HUES48 (cell line): ENCODE data around the gene CEP72.
"Not testable (repeated sequence)": the region's sequence is repeated elsewhere in the genome, so short reads cannot be mapped to it uniquely, and the experiment has no call there.

ENCODE experiments used
- H3K27ac ChIP-seq: one replicate; pipeline ENCODE4 v1.7.0; 2013; ENCODE audit warnings: low read depth, low read length, inconsistent platforms
- H3K27me3 ChIP-seq: 2 replicates; pipeline ENCODE4 v1.6.1; 2013; ENCODE audit warnings: mild to moderate bottlenecking, low read length; ENCODE audit not compliant: control insufficient read depth, insufficient read depth
- H3K36me3 ChIP-seq: 2 replicates; pipeline ENCODE4 v1.6.1; 2013; ENCODE audit warnings: low read length; ENCODE audit not compliant: control insufficient read depth, insufficient read depth
- H3K4me1 ChIP-seq: 2 replicates; pipeline ENCODE4 v1.6.1; 2013; ENCODE audit warnings: mild to moderate bottlenecking, low read length; ENCODE audit not compliant: control insufficient read depth, insufficient read depth
- H3K4me3 ChIP-seq: 2 replicates; pipeline ENCODE4 v1.5.1; 2013; ENCODE audit warnings: mild to moderate bottlenecking, low read depth, low read length
- H3K9ac ChIP-seq: 2 replicates; pipeline ENCODE4 v1.6.1; 2013; ENCODE audit warnings: mild to moderate bottlenecking, low read depth, low read length, moderate library complexity
- H3K9me3 ChIP-seq: 2 replicates; pipeline ENCODE4 v1.6.1; 2013; ENCODE audit warnings: low read length; ENCODE audit not compliant: control insufficient read depth, insufficient read depth

Gene CEP72

GRCh38 chr5:682651-683358, 70.7 kb downstream of the CEP72 start:
- not testable (repeated sequence) for H3K9ac ChIP-seq, H3K27me3 ChIP-seq, H3K4me1 ChIP-seq, H3K27ac ChIP-seq, H3K36me3 ChIP-seq, H3K4me3 ChIP-seq, H3K9me3 ChIP-seq

GRCh38 chr5:683551-684481, 71.7 kb downstream of the CEP72 start:
- Histone ChIP-seq H3K27ac (no peak overlapping the region), H3K9ac (no peak overlapping the region), H3K4me1 (no peaks in the 10 kb centered on the region)

GRCh38 chr5:684751-685216, 72.6 kb downstream of the CEP72 start:
- Histone ChIP-seq H3K4me1 (no peaks in the 10 kb centered on the region), H3K9ac (no peak overlapping the region), H3K9me3 (no peaks in the 10 kb centered on the region), H3K27ac (no peak overlapping the region), H3K36me3 (no peaks in the 10 kb centered on the region), H3K27me3 (no peaks in the 10 kb centered on the region), H3K4me3 (no peak overlapping the region)

More at GRCh38 chr5:683551-684481, 71.7 kb downstream of the CEP72 start:
- Histone ChIP-seq H3K4me3 (no peak overlapping the region), H3K36me3 (no peaks in the 10 kb centered on the region), H3K9me3 (no peaks in the 10 kb centered on the region), H3K27me3 (no peaks in the 10 kb centered on the region)

GRCh38 chr5:685262-686171, 73.4 kb downstream of the CEP72 start:
- no peak overlapping the region for H3K9ac ChIP-seq
- no peaks in the 10 kb centered on the region for H3K27me3 ChIP-seq
- H3K36me3 ChIP-seq = no peaks in the 10 kb centered on the region
- no peaks in the 10 kb centered on the region for H3K9me3 ChIP-seq
- no peaks in the 10 kb centered on the region for H3K4me1 ChIP-seq
- H3K27ac ChIP-seq = no peak overlapping the region
- no peak overlapping the region for H3K4me3 ChIP-seq

GRCh38 chr5:686172-686523, 74.0 kb downstream of the CEP72 start:
- not testable (repeated sequence) for H3K9me3 ChIP-seq, H3K27ac ChIP-seq, H3K36me3 ChIP-seq, H3K9ac ChIP-seq, H3K4me1 ChIP-seq, H3K4me3 ChIP-seq, H3K27me3 ChIP-seq

GRCh38 chr5:686936-687335, 74.8 kb downstream of the CEP72 start:
- H3K9ac ChIP-seq, H3K4me1 ChIP-seq, H3K27ac ChIP-seq, H3K27me3 ChIP-seq, H3K36me3 ChIP-seq, H3K4me3 ChIP-seq, H3K9me3 ChIP-seq: not testable (repeated sequence)

- H3K36me3 ChIP-seq, H3K4me3 ChIP-seq, H3K4me1 ChIP-seq, H3K9ac ChIP-seq, H3K9me3 ChIP-seq, H3K27ac ChIP-seq: not testable (repeated sequence)
- peaks cover 14% of the 10 kb centered on the region for H3K27me3 ChIP-seq
These were observed 76.3 kb downstream of the CEP72 start for GRCh38 chr5:688348-689010.

- H3K4me1 ChIP-seq, H3K9me3 ChIP-seq, H3K36me3 ChIP-seq, H3K27ac ChIP-seq, H3K4me3 ChIP-seq, H3K9ac ChIP-seq: not testable (repeated sequence)
- H3K27me3 ChIP-seq = peaks cover 17% of the 10 kb centered on the region
These were observed 78.2 kb downstream of the CEP72 start for GRCh38 chr5:690293-690692.

- H3K9me3 ChIP-seq, H3K27ac ChIP-seq, H3K36me3 ChIP-seq, H3K4me3 ChIP-seq, H3K9ac ChIP-seq, H3K4me1 ChIP-seq: not testable (repeated sequence)
- peaks cover 17% of the 10 kb centered on the region for H3K27me3 ChIP-seq
These were observed 78.9 kb downstream of the CEP72 start for GRCh38 chr5:691049-691448.

GRCh38 chr5:691817-692528, 79.8 kb downstream of the CEP72 start:
- no peak overlapping the region for H3K27ac ChIP-seq
- no peaks in the 10 kb centered on the region for H3K4me1 ChIP-seq
- no peaks in the 10 kb centered on the region for H3K36me3 ChIP-seq
- H3K4me3 ChIP-seq = no peak overlapping the region
- H3K27me3 ChIP-seq = peaks cover 17% of the 10 kb centered on the region
- H3K9ac ChIP-seq = no peak overlapping the region
- no peaks in the 10 kb centered on the region for H3K9me3 ChIP-seq
